ENCODE measurements around the gene HIRA. TPM values are rescaled to one million over a fixed set of nuclear protein-coding genes. Genes with fewer than 3 reads are reported as not detected.

HIRA gene
- total and polyA plus RNA-seq, 2 of the 8 experiments (the other 6 are each of a cell fraction or from before 2014, with no cell fraction given) = 34.9 to 67.2 TPM

DNA sequence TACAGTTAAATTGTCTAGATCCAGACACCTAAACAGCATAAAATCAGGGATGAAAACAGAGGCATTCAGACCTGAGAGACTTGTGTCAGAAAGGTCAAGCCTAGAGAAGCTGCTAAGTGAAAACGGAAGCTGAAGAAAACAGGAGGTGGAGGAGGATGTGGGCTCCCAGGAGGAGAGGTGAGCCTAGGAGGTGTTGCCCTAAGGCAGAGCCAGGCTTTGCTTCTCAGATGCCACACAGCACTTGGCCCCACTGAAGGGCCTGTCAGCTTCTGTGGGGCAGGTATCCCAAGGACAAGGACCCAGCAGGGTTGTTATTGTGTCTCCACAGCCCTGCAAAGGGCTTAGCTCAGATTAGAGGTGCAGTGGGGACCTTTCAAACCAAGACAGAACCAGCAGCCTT lies 33.0 kb upstream of the HIRA start:
- H2BK15ac ChIP-seq (ENCODE audit: low read length) = no peak overlapping the region
- H3K14ac ChIP-seq (ENCODE audit: insufficient read length) = no peak overlapping the region
- H3K4me3 ChIP-seq (ENCODE audit: extremely low read depth in 1 of 4, insufficient read depth in 2 of 4, low read depth in 3 of 4, low read length in 4 of 4) = no peak overlapping the region
- H3K18ac ChIP-seq (ENCODE audit: extremely low read depth, low read length) = no peak overlapping the region
- H3K27ac ChIP-seq (ENCODE audit: low read depth, low read length) = no peak overlapping the region
- POLR2A ChIA-PET (ENCODE audit: partially characterized antibody) = interaction anchor here (0.7 to 3.4 kb wide), 2 partner anchors 14 to 321 kb away, joined by 3 to 9 read pairs; no protein-coding TSS in a partner anchor
- H3K4me1 ChIP-seq (replicated peaks in 1 of 4; ENCODE audit: control insufficient read depth in 3 of 4, insufficient read depth in 4 of 4, low read length in 3 of 4) = no peaks in the 10 kb centered on the region
- no peak overlapping the region for H4K5ac ChIP-seq (ENCODE audit: insufficient read length, low read depth, low read length)
- H3K23me2 ChIP-seq (ENCODE audit: low read depth, low read length) = no peaks in the 10 kb centered on the region
- H3K23ac ChIP-seq (ENCODE audit: insufficient read length) = no peak overlapping the region
- no peak overlapping the region for H3K4me2 ChIP-seq (ENCODE audit: insufficient read depth in 1 of 2, low read depth in 2 of 2, low read length in 2 of 2)
- CTCF ChIA-PET (ENCODE audit: partially characterized antibody) = interaction anchor here (4.6 kb wide), 1 partner anchor 9 kb away, joined by 34 read pairs; no protein-coding TSS in a partner anchor
- FAIRE-seq (no peak), DNase-seq (ENCODE audit: low read depth in 1 of 2, low spot score in 2 of 2) (no peak)
- H2AK5ac ChIP-seq (ENCODE audit: low read depth, low read length) = no peak overlapping the region
- H3K79me2 ChIP-seq (ENCODE audit: control insufficient read depth in 1 of 2, insufficient read depth in 2 of 2, low read length in 2 of 2) = no peaks in the 10 kb centered on the region
- H3K9me3 ChIP-seq (ENCODE audit: insufficient read depth in 2 of 2, low read depth in 1 of 2, low read length in 1 of 2) = no peaks in the 10 kb centered on the region
- no peak overlapping the region for H2BK5ac ChIP-seq (ENCODE audit: low read depth, low read length)
- no peak overlapping the region for H4K8ac ChIP-seq (ENCODE audit: extremely low read depth, insufficient read depth, low read length)
- no peak overlapping the region for H2BK12ac ChIP-seq (ENCODE audit: low read depth, low read length)
- H4K91ac ChIP-seq (replicated peaks; ENCODE audit: insufficient read length, low read length) = no peak overlapping the region
- H3K79me1 ChIP-seq (ENCODE audit: low read depth, low read length) = peaks cover 2% of the 10 kb centered on the region; the same call in 1 of the 2 replicates
- H2BK120ac ChIP-seq (replicated peaks; ENCODE audit: low read depth, low read length) = no peak overlapping the region
- peaks cover 12 to 55% (median 35%) of the 10 kb centered on the region in 4 experiments for H3K36me3 ChIP-seq (ENCODE audit: control insufficient read depth in 2 of 4, insufficient read depth in 4 of 4, low read length in 3 of 4)
- no peak overlapping the region for H2BK20ac ChIP-seq (ENCODE audit: low read length)
- no peak overlapping the region for H2AFZ ChIP-seq (ENCODE audit: low read length)
- WGBS, 2 experiments (ENCODE audit: extremely low coverage in 1 of 2, insufficient coverage in 1 of 2, insufficient read length in 1 of 2, insufficient replicate concordance in 2 of 2, low coverage in 1 of 2, low lambda C conversion rate in 2 of 2, missing lambda C conversion rate in 1 of 2) = 100% methylated on average over 1 of the region's 1 CpG; no CpG with 5 or more reads in 1 of the 2 experiments
- no peak overlapping the region for H3K9ac ChIP-seq (replicated peaks in 1 of 4; ENCODE audit: extremely low read depth in 1 of 4, low read depth in 3 of 4, low read length in 3 of 4)
- no peak overlapping the region for H3K56ac ChIP-seq (replicated peaks; ENCODE audit: insufficient read length, low read depth, low read length)
- H3K4ac ChIP-seq (replicated peaks; ENCODE audit: insufficient read length, low read depth, low read length) = no peak overlapping the region
- no peaks in the 10 kb centered on the region for H3K27me3 ChIP-seq (replicated peaks in 1 of 4; ENCODE audit: control insufficient read depth in 3 of 4, extremely low read depth in 1 of 4, insufficient read depth in 3 of 4, low read length in 3 of 4)
- H4K20me1 ChIP-seq (replicated peaks in 1 of 2; ENCODE audit: control insufficient read depth in 1 of 2, insufficient read depth in 2 of 2, low read length in 2 of 2) = peaks cover 0 to 10% of the 10 kb centered on the region in 2 experiments
- TF ChIP-seq SP2 (IDR thresholded peaks at IDR 0.05; ENCODE audit: low read length) (no peak), SIN3A (conservative IDR thresholded peaks at IDR 0.05 in 1 of 2, IDR thresholded peaks at IDR 0.05 in 1 of 2; ENCODE audit: low read depth in 1 of 2, low read length in 2 of 2) (no peak), NANOG (IDR thresholded peaks at IDR 0.05; ENCODE audit: insufficient read depth, low read depth, low read length, poor library complexity, severe bottlenecking) (no peak), NRF1 (IDR thresholded peaks at IDR 0.05; ENCODE audit: low read depth, low read length) (no peak), BACH1 (IDR thresholded peaks at IDR 0.05; ENCODE audit: low read length) (no peak), FOSL1 (IDR thresholded peaks at IDR 0.05; ENCODE audit: insufficient read depth, low read depth, low read length) (no peak), CHD1 (IDR thresholded peaks at IDR 0.05; ENCODE audit: low read depth, low read length) (no peak), CBX8 (IDR thresholded peaks at IDR 0.05; ENCODE audit: borderline replicate concordance, low read depth, low read length) (no peak), GABPA (IDR thresholded peaks at IDR 0.05; ENCODE audit: borderline replicate concordance, insufficient read depth, low read length) (no peak), YY1 (IDR thresholded peaks at IDR 0.05; ENCODE audit: low read depth, low read length) (no peak)
- TF ChIP-seq, protein P1, sequence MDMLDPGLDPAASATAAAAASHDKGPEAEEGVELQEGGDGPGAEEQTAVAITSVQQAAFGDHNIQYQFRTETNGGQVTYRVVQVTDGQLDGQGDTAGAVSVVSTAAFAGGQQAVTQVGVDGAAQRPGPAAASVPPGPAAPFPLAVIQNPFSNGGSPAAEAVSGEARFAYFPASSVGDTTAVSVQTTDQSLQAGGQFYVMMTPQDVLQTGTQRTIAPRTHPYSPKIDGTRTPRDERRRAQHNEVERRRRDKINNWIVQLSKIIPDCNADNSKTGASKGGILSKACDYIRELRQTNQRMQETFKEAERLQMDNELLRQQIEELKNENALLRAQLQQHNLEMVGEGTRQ (IDR thresholded peaks at IDR 0.05; ENCODE audit: low read length) = no peak
- TF ChIP-seq, protein P2, sequence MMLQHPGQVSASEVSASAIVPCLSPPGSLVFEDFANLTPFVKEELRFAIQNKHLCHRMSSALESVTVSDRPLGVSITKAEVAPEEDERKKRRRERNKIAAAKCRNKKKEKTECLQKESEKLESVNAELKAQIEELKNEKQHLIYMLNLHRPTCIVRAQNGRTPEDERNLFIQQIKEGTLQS (IDR thresholded peaks at IDR 0.05; ENCODE audit: insufficient read depth, low read depth, low read length) = no peak
